ENCODE measurements around the gene CREB3L4.

- no peak for TF ChIP-seq GATA2 (IDR thresholded peaks at IDR 0.05; ENCODE audit: low read depth, low read length)
- no peak for TF ChIP-seq GATA3 (IDR thresholded peaks at IDR 0.05; ENCODE audit: low read depth, low read length)
Measured at GRCh38 chr1:153973525-153973924, 5.8 kb downstream of the CREB3L4 start.
